Glomerular visceral epithelial cell (primary cell): ENCODE measurements around the gene CCT8.

Experiments
- DNase-seq: peaks from one replicate; pipeline ENCODE4 v3.0.0-alpha.2; 2016; ENCODE audit errors: extremely low spot score

Gene CCT8, protein sequence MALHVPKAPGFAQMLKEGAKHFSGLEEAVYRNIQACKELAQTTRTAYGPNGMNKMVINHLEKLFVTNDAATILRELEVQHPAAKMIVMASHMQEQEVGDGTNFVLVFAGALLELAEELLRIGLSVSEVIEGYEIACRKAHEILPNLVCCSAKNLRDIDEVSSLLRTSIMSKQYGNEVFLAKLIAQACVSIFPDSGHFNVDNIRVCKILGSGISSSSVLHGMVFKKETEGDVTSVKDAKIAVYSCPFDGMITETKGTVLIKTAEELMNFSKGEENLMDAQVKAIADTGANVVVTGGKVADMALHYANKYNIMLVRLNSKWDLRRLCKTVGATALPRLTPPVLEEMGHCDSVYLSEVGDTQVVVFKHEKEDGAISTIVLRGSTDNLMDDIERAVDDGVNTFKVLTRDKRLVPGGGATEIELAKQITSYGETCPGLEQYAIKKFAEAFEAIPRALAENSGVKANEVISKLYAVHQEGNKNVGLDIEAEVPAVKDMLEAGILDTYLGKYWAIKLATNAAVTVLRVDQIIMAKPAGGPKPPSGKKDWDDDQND

DNA sequence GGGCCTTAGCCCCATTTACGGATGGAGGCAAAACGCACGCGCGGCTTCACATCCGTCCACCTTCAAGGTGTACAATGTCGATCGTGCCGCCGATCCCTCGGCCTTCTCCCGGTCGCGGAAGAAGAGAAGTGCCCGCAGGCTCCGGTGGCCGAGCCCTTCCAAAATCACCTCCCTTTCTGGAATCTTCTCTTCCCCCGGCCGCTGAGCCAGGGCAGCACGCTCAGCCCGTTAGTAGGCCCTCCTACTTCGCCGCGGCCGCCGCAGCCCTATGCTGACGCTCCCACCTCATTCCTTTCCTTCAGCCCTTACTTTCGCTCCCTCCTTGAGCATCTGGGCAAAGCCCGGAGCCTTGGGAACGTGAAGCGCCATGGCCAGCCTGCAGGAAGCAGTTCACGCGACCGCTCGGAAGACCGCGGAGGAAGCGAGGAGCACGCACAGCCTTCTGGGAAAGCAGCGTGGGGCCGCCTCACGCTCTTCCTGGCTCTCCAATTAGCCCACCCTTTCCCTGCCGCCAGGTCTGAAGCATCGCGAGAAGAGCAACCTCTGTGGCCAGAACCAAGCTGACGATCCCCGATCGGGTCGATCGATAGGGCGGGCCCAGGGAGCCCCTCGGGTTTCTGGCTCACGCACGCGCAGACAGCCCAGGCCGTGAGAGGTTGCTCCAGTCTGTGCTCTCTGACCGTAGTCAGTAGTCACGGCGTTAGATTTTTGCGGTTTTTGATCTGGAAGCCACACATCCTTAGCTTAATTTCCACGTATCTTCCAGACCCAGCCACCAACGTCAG, at the start of gene CCT8:
CCT8 (minus strand) TSS at position 427 of the 785 bp plus-strand sequence; CDS start at position 369, 58 bp downstream.
- peak; percentile 99 for DNase-seq

DNA sequence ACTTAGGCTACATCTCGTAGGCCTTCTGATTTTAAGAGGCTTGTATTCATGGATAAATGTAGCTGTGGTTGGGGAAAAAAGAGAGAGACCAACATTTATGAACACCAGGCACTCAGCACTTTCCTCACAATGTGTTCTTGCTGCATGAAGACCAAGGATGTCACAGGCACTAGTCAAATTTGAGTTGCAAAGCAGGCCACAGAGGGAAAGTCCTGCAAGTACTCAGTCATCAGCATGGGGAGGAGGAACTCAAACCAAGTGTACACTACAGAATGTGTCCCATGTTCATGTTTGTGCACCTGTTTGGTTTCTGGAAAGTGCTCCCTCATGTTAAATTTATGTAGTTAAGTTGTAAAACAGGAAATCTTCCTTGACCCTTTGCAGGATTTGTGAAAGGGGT, 48.3 kb upstream of the CCT8 start:
- no peak for DNase-seq

GRCh38 chr21:29117372-29117955, 44.0 kb upstream of the CCT8 start:
- DNase-seq = no peak

- no peak for DNase-seq
Measured at GRCh38 chr21:29115899-29116298, 42.5 kb upstream of the CCT8 start.

GRCh38 chr21:29114765-29115500, 41.5 kb upstream of the CCT8 start:
- DNase-seq = peak; percentile 41

DNA sequence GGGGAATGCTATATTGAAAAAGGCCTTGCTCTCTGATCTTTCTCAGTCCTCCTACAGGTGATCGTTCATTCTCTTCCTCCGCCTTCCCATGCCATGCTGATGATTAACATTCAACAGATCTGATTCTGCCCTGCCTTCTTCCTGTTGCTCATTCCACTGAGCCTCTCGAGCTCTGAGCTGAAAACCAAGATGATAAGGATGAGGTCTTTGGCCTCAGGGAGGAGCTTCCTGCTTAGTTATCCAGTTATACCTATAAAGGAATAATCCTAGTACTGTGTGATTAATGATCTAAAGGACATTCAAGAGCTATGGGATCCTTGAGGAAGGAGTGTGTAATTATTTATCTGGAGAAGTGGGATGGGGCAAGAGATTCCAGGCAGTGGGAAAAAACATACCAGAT, 31.8 kb upstream of the CCT8 start:
- peak; percentile 70 for DNase-seq

DNA sequence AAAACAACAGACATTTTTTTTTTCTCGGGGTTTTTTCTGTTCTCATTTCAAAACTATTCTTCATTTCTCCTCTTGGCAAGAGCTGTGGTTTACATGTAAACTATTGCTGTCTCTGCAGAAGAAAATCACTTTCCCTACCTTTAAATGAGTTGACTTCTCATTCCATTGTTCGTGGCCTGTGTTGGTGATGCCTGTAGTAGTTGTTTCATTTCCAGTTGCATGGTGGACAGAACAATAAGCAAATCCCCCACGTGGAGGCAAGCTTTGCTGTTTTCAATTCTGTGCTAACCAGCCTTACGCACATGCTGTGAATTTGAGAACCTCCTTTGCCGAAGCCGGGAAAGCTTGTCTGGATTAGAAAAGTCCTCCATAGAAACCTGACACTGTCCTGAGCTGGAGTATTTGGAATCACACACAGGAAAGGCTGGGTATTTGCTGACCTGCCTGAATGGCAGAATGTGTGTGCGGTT, 30.8 kb upstream of the CCT8 start:
- DNase-seq = no peak

DNA sequence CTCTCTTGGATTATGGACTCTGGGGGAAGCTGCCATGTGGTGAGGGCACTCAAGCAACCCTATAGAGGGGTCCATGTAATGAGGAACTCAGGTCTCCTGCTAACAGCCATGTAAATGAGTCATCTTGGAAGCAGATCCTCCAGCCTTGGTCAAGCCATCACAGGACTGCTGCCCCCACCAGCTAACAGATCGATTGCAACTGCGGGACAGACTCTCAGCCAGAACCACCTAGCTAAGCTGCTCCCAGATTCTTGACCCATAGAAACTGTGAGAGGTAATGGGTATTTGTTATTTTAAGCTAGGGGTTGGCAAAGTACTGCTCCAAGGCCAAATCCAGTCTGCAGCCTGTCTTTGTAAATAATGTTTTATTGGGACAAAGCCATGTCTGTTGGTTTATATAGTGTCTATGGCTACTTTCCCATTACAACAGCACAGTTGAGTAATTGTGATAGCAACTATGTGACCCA, 29.4 kb upstream of the CCT8 start:
- no peak for DNase-seq

DNA sequence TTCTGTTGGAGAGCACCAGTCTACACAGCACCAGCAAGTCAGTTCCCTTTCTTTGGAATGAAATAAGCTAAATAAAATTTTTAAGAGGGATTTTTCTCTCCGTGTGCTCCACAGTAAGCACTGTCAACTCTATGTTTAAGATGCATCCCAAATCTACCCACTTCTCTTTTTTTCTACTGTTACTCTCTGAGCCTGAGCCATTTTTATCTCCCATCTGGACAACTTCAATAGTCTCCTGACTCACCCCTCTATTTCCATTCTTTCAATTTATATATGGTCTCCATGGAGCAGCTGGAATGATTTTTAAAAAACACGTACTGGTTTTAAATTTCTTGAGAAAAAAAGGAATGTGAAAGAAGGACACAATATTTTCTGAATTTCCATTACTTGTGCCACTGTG, 24.7 kb upstream of the CCT8 start:
- no peak for DNase-seq

- DNase-seq = no peak
Measured at GRCh38 chr21:29096218-29097015, 23.0 kb upstream of the CCT8 start.

DNA sequence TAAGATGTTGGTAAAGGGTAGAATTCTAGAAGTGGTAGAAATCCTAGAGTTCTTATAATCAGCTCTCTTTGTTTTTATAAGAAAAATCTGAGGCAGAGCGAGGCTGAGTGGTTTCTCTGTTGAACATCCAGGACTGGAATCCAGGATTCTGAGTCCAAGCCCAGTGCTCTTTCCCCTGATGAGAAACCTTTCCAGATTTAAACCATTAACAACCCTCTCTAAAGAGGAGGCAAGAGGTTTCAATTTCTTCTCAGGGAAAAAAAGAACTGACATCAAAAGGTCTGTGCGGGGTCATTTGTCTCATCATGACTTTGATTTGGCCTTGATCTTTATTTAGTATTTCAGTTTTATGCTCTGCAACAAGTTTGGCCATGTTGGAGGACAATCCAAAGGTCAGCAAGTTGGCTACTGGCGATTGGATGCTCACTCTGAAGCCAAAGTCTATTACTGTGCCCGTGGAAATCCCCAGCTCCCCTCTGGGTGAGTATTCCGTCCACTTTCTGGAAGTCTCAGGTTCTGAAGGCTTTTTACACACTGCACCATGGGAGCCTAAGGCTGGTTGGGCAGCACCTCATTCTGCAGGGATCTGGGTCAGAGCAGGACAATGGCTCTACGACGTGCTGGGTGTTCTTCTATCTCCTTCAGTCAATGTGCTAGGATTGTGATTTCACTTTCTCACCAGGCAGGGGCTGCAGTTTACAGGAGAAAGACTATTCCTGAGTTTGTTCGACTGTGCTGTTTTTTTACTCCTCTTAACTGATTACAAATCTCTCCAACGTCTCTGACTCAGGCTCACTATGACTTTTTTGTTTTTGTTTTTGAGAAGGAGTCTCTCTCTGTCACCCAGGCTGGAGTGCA, 18.9 kb upstream of the CCT8 start:
- DNase-seq = no peak

- DNase-seq = no peak
Measured at GRCh38 chr21:29091033-29091432, 17.6 kb upstream of the CCT8 start.

GRCh38 chr21:29085106-29085752, 11.8 kb upstream of the CCT8 start:
- DNase-seq = no peak

DNA sequence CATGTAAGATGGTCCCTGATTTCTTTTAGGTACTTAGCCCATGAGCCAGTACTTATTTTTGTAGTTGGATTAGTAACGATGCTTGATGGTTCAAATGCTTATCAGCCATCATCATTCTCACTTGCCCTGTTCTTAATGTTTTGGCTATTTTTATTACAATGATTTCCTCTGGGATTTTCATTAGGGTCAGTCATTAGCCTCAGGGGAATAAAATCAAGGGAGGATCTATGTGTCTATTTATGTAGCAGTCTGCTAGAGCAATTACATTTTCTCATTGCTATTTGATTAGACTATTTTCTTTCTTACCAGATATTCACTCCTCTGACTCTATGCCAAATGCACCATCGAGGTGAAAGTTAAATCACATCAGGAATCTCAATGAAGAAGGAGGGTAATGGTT, 10.9 kb upstream of the CCT8 start:
- DNase-seq = no peak

DNA sequence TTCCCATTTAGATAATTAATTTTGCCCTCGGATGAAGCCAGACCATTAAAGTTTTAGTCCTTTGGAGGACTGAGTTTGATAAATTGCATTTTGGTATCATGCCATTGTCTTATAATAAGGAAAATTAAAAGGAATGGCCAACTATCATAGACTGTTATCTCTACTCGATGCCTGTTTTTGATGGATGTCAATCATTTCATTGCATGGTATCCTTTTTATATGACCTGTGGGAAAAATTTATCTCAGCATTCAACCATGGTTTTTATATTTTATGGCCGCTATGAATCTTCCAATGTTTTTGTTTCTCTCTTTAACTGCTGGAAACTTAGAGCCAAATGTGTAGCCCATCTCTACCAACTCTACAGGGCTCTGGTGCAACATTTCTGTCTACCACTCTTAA, 9.9 kb upstream of the CCT8 start:
- no peak for DNase-seq

GRCh38 chr21:29082046-29082815, 8.8 kb upstream of the CCT8 start:
- DNase-seq = no peak

- DNase-seq = peak; percentile 81
Measured at GRCh38 chr21:29080454-29080941, 7.0 kb upstream of the CCT8 start.
